ENCODE measurements around the gene ECT2L. TPM values are rescaled to one million over a fixed set of nuclear protein-coding genes. Genes with fewer than 3 reads are reported as not detected.
A peak's percentile ranks its signal among the peaks of the same experiment; 100 is the strongest.

Gene ECT2L
- total RNA-seq, 2 donors from 2014 or later, result not detected

DNA sequence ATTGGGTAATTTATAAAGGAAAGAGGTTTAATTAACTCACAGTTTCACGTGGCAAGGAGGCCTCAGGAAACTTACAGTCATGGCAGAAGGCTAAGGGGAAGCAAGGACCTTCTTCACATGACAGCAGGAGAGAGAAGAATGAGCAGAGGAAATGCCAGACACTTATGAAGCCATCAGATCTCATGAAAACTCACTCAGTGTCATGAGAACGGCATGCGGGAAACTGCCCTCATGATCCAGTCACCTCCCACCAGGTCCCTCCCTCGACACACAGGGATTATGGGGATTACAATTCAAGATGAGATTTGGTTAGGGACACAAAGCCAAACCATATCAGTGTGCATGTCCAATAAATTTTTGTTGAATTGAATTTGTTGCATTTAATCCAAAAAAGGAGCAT is 52.0 kb downstream of the ECT2L start:
- intact Hi-C loops (cut with DNase I, micrococcal nuclease), result no loop called here
- ATAC-seq, result no peak
- no peak for DNase-seq

DNA sequence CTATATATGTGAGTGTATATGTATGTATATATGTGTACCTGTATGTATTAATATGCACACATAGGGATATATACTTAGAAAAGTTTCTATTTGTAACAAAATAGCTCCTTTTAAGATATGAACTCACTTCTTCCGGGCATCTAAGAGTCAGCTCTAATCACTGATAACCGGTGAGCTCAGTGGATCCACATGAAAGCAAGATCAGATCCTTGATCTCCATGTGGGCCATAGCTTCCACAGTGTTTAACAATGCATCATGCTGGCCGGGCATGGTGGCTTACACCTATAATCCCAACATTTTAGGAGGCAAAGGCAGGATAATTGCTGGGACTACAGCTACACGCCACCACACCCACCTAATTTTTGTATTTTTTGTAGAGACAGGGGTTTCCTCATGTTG is 52.6 kb downstream of the ECT2L start:
- no peak for DNase-seq

DNA sequence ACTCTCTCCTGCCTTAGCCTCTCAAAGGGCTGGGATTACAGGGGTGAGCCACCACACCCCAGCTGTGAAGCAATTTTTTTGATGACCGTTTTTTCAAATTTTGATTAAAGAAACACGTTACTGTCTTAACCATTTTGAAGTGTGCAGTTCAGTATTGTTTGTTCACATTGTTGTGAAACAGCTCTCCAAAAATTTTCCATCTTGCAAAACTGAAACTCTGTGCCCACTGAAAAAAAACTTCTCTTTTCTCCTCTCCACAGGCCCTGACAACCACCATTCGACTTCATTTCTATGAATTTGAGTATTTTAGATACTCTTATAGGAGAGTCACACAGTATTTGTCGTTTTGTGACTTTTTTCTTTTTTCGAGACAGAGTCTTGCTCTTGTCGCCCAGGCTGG is 53.9 kb downstream of the ECT2L start:
- intact Hi-C loops (cut with DNase I, micrococcal nuclease), result no loop called here
- no peak for ATAC-seq
- no peak for DNase-seq

More for the DNA sequence above, 52.6 kb downstream of the ECT2L start:
- intact Hi-C loops (cut with DNase I, micrococcal nuclease), result no loop called here
- no peak for ATAC-seq

DNA sequence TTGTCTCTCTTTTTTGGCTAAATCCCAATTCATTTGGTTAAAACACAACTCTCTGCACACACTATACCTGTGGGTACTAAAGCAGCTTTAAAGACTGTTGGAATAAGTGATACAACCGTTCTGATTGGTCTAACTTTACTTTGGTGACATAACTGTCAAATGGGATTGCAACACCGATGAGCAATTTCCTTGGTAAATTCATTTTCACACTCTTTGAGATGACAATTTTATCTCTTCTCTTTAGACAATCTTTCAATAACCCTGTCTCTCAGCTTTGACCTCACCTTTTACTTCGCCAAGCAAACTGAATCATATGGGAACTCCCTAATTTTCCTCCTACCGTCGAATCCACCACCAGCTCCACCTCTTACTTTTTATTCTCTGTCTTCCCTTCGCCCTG is 60.8 kb downstream of the ECT2L start:
- DNase-seq (no peak), ATAC-seq (no peak)
- intact Hi-C loops (cut with DNase I, micrococcal nuclease), result no loop called here

DNA sequence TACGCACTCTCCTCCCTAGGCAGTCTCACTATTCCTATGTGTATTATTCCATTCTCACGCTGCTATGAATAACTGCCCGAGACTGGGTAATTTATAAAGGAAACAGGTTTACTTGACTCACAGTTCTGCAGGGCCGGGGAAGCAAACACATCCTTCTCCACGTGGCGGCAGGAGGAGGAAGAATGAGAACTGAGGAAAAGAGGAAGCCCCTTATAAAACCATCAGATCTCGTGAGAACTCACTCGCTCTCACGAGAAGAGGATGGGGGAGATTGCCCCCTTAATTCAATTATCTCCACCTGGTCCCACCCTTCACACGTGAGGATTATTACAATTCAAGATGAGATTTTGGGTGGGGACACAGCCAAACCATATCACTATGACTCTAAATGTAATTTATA is 61.9 kb downstream of the ECT2L start:
- ATAC-seq, result no peak
- intact Hi-C loops (cut with DNase I, micrococcal nuclease), result no loop called here
- no peak for DNase-seq

DNA sequence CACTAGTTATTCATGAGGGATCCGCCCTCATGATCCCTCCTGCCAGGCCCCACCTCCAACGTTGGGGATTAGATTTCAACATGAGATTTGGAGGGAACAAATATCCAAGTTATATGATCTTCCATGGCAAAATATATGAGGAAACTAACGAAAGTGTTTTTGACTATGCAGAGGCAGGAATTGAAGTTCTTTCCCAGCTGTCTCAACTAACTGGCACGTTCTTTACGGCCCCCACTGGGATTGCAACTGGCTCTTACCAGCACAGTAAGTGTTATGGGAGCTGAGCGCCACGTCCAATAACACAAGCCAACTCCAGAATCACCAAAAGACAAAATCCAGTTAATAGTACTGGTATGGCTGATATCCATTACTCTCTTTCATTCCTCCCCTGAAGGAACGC is 66.6 kb downstream of the ECT2L start:
- ATAC-seq (no peak), DNase-seq (no peak)
- intact Hi-C loops (cut with DNase I, micrococcal nuclease), result no loop called here

DNA sequence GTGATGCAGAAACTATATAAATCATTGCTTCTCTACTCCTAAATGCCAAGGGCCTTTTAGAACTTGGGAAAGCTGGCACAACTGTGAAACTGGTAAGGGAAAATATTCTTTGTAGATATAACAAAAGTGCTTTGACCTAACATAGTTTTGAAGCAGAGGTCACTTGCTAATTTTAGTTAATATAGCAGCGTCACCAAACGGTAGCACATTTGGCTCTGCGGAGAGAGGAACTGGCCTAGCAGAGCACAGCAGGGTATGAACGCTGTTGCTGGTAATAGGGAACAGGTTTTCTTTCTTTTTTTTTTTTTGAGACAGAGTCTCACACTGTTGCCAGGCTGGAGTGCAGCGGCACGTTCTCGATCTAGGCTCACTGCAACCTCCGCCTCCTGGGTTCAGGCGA is 67.4 kb downstream of the ECT2L start:
- ATAC-seq, result no peak
- no peak for DNase-seq
- intact Hi-C loops (cut with DNase I, micrococcal nuclease), result no loop called here

DNA sequence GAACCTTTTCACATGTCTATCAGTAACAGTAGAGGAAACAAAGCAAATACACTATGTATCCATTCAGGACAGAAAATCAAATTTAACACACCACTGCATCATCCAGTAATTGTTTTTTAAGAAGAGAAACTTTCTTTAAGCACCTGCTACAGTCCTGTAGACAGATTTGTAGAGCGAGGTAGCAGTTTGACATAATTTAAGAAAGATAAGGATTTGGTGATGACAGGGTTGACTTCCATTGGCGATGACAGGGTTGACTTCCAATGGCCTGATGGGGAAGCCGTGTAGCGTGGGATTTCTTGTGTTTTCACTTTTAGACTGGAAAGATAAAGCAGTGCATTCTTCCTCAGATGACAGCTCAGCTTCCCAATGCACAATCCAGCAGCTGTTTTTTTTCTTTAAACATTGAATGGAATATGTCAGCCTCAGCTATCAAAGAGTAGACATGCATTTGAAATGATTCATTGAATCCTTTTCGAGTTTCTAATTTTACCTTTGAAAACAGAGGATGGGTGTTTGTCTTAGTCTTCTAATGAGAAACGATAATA is 68.5 kb downstream of the ECT2L start:
- no peak for DNase-seq
- ATAC-seq, result no peak
- intact Hi-C loops (cut with DNase I, micrococcal nuclease), result no loop called here

DNA sequence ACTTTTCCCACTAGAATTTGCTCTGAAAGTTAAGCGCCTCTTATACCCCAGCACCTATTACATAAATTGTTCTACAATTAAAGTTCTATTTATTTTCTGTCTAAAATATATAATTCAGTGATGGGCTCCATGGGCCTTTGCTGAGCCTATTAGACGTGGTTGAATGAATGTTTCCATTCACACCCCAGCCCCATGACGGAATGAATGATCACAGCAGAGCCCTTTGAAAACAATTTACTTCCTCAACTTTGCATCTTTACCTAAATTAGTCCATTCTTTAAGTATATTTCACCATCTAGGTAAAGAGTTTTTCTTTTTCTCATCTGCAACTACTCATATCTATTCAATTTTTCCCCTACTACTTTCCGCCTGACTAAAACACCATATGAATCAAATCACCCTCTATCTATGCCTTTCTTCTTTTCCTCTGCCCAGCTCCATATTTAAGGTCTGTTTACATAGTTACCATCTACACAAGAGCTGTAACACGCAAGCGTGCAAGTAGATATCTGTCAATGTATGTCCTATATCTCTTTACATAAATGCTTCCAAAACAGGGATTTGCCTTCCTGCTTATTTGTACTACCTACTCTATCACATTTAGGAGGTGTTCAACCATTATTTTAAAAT is 69.7 kb downstream of the ECT2L start:
- ATAC-seq (no peak), DNase-seq (no peak)
- intact Hi-C loops (cut with DNase I, micrococcal nuclease), result no loop called here

DNA sequence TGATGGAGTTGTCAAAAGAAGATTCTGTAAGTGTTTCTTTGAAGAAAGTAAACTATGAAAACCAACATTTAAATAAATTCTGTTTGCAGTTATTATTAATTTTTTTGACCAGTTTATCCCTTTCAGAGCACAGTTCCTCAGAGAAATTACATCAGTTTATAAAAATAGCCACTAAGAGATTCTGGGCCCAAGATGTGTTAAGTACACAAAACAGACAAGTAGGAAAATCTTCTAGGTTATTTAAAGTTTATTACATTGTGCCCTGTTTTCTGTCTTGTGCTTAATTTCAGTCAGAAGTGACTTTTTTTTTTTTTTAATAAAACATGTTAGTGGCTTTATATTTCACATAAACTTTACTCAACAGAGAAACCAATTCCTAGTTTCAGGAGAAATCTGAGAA is 72.3 kb downstream of the ECT2L start:
- ATAC-seq (no peak), DNase-seq (no peak)
- intact Hi-C loops (cut with DNase I, micrococcal nuclease), result no loop called here

DNA sequence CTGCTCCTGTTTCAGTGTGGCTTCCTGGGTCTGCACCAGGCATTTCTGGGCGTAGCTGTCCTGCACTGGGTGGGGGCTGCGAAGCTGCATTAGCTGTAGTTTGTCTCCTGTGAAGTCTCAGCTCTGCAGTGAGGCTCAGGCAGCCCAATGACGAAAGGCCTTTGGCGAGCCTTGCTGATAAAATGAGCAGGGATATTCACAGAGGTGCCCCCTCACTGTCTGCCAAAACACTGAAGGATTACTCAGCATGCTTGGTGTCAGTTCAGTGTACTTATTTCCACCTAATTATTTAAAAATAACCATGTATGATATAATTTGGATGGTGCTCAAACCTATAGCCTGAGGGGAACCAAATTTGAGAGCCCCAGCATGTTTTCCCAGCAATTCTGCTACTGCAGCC is 73.5 kb downstream of the ECT2L start:
- no peak for DNase-seq
- intact Hi-C loops (cut with DNase I, micrococcal nuclease), result no loop called here
- ATAC-seq, result no peak

DNA sequence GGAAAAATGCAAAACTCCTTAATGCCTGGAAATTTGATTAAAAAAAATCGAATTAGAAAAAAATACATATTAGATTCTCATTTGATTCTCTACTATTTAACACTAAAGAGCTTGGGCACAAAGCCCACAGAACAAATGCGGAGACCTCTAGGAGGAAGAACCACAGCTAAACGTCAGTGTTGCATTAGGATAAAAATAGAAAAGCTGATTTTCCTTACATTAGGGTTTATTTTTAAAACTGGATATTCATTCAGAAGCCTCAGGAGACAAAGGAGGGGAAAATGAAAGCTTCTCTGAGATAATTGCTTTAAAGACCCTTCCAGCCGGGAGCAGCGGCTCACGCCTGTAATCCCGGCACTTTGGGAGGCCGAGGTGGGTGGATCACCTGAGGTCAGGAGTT is 77.3 kb downstream of the ECT2L start:
- intact Hi-C loops (cut with DNase I, micrococcal nuclease), result no loop called here
- no peak for DNase-seq
- no peak for ATAC-seq

DNA sequence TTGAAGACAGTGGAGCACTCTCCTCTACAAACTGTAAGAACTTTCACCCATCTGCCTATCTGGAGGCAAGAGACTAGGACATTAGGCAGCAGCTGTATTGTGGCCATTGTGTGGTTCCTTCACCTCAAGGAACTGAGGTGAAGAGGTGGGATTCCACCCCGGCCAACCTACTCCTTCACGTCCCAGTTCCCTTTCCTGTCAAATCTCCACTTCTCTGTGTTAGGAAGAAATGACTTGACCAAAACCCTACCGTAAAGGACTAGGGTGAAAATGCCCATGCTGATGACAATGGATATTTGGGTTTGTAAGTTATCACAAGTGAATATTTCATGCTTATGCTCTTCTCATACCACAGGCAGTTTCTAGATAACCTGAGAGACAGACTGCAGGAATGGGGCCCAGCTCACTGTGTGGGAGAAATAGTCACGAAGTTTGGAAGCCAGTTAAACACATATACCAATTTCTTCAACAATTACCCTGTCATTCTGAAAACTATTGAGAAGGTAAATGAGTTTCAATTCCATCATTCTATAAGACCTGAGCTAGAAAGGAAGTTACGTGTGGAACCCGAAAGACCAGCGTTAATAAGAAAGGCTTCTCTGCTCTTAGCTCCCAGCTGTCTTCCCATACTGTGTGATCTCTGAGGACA is 86.6 kb downstream of the ECT2L start:
- no peak for DNase-seq
- ATAC-seq, result no peak
- intact Hi-C loops (cut with DNase I, micrococcal nuclease), result no loop called here

DNA sequence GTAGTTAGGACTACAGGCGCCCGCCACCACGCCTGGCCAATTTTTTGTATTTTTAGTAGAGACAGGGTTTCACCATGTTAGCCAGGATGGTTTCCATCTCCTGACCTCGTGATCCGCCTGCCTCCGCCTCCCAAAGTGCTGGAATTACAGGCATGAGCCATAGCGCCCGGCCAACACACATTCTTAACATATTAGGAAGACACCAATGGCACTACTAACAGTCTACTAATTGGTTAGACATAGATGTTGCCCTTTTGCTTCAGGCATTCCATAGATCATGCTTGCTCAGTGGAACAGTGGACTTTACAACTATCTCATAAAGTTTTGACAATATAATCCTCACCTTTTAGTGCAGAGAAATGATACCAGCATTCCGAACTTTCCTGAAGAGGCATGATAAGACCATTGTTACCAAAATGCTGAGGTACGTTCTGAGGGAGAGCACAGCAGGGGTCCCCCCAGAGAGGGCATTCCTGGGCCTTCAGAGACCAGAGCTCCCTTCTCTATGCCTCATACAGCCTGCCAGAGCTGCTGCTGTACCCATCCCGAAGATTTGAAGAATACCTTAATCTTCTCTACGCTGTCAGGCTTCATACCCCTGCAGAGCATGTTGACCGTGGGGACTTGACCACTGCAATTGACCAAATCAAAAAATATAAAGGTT is 89.4 kb downstream of the ECT2L start:
- ATAC-seq, result peak; percentile 28
- intact Hi-C loops (cut with DNase I, micrococcal nuclease), result no loop called here
- DNase-seq, result no peak

DNA sequence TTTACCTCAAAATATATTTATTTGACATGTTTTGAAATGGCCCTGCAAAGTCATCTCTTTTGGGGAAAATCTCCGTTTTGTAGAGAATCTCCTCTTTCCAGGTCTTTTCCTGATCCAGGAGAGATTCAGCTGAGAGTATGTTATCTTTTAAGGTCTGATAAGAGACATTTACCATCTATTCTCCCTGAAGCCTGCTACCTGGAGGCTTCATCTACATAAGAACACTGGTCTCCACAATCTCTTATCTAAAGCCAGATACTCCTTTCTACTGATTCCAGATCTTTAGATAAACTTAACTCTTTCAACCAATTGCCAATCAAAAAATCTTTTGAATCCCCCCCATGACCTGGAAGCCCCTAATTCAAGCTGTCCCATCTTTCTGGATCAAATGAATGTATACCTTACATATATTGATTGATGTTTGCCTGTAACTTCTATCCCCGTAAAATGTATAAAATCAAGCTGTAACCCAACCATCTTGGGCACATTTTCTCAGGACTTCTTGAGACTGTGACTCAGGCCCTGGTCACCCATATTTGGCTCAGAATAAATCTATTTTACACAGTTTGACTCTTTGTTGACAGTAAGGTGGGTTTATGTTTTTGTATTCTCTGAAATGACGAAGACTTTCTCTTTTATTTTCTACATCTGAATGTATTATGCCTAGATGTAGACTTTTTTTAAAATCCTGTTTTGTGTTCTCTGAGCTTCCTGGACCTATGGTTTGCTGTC is 95.5 kb downstream of the ECT2L start:
- intact Hi-C loops (cut with DNase I, micrococcal nuclease), result no loop called here
- DNase-seq (no peak), ATAC-seq (no peak)

DNA sequence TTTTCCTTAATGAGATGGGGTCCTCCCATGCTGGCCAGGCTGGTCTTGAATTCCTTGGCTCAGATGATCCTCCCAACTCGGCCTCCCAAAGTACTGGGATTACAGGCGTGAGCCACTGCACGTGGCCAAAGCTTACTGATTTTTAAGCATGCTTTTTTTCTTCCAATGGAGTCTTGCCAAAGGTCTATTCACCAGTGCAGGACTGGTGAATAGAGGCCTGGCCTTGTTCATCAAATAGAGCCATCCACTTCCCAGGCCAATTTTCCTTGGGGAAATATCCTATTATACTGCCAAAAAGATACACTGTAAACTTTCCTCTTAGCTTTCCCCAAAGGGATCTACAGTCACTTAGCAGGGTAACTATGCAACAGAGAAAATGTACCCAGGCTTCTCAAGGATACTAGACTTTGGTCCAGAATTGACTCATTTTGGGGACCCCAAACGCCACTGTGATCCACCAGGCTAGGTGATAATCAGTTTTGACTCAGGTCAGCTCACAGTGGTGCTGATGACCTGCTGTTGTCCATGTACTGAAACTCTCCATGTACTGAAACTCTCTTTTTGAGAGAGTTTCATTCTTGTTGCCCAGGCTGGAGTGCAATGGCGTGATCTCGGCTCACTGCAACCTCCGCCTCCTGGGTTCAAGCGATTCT is 100.3 kb downstream of the ECT2L start:
- DNase-seq (no peak), ATAC-seq (no peak)
- intact Hi-C loops (cut with DNase I, micrococcal nuclease), result no loop called here

DNA sequence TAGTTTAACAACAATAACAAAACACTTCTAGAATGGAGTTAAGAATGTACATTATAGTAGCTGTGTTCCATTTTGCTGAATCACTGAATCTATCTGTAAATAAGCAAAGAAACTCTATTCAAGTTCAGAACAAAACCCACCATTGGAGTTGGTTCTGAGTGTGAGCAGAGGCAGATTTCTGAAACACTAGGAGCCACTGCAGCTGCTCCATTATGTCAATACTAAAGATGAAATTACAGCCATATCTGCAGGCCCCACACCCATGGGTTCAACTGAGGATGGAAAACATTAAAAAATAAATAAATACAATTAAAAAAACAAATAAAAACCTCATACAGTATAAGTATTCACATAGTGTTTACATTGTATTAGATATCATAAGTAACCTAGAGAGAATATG is 101.1 kb downstream of the ECT2L start:
- DNase-seq (no peak), ATAC-seq (no peak)
- intact Hi-C loops (cut with DNase I, micrococcal nuclease), result no loop called here

DNA sequence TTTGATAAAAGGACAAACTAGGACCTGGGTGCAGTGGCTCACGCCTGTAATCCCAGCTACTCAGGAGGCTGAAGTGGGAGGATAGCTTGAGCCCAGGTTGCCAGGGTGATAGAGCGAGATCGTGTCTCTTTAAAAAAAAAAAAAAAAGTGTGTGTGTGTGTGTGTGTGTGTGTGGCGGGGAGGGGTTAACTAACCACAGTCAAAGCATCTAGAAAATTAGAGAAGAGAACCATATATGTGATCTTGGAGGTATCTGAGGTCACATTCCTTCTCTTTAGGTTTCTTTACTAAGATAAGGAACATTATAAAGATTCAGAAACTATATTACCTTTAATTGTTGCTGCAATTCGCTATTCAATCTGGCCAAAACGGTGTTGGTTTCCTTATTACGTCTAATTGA is 111.3 kb downstream of the ECT2L start:
- intact Hi-C loops (cut with DNase I, micrococcal nuclease), result no loop called here
- peak; percentile 93 for ATAC-seq
- no peak for DNase-seq

DNA sequence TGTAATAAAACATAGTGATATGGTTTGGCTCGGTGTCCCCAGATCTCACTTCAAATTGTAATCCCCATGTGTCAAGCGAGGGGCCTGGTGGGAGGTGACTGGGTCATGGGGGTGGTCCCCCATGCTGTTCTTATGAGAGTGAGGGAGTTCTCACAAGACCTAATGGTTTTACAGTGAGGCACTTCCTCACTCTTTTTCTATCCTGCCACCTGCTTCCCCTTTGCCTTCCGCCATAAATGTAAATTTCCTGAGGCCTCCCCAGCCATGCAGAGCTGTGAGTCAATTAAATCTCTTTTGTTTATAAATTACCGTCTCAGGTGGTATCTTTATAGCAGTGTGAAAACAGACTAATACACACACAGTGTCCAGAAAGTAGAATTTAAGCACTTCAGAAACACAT is 113.6 kb downstream of the ECT2L start:
- ATAC-seq, result no peak
- DNase-seq, result no peak
- intact Hi-C loops (cut with DNase I, micrococcal nuclease), result no loop called here
